COLO668 (cell line): ENCODE data around the gene AP3B1.
"Not testable (repeated sequence)": the region's sequence is repeated elsewhere in the genome, so short reads cannot be mapped to it uniquely, and the experiment has no call there.

Source experiments
- DNase-seq: peaks from one replicate; lab custom pipeline; 2025; ENCODE audit not compliant: unreplicated experiment; lab: John Stamatoyannopoulos, UW

Gene AP3B1

GRCh38 chr5:78243639-78244038 lies 50.9 kb downstream of the AP3B1 start:
- DNase-seq = no peak

- DNase-seq = no peak
These were observed 51.4 kb downstream of the AP3B1 start for GRCh38 chr5:78243091-78243490.

DNA sequence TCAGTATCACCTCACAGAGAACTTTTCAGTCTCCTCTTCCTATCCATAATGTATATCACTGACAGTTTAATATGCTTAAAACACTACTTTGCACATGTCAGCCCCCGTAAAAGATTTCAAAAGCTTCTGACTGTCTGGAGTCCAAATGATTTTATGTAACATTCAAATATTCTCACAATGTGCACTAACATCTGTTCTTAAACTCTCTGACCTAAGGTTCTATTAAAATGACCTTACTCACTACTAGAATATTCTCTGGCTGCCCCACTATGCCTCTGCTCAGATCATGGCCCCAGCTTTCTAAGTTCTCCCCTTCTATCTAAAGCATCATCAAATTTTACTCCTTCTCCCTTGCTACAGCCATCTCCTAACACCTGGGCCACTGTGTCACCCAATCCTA lies 52.5 kb downstream of the AP3B1 start:
- no peak for DNase-seq

DNA sequence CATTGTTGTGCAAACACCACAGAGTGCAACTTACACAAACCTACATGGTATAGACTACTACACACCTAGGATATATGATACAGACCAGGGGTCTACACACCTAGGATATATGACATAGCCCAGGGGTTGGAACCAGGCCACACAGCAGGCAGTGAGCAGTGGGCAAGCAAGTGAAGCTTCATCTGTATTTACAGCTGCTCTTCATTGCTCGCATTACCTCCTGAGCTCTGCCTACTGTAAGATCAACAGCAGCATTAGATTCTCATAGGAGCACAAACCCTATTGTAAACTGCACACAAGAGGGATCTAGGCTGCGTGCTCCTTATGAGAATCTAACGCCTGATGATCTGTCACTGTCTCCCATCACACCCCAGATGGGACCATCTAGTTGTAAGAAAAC lies 56.6 kb downstream of the AP3B1 start:
- DNase-seq = no peak

DNA sequence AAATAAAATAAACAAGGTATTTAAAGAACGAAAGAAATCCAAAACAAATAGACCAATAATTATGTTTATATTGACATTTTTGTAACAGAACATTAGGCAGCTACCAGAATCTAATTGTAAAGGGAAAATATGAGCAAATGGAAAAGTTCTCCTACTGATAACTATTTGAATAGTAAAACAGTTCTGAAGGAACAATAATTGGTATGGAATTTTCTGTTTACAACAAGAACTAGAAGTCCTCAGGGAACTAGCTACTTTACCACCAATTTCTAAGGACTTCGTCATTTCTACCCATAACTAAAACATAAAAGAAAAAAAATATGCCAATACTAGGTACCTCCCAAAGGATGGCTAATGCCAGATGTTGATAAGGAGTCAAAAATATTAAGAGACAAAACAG lies 58.5 kb downstream of the AP3B1 start:
- no peak for DNase-seq

GRCh38 chr5:78235289-78235688 lies 59.2 kb downstream of the AP3B1 start:
- peak; percentile 4 for DNase-seq

GRCh38 chr5:78234804-78235203 lies 59.7 kb downstream of the AP3B1 start:
- DNase-seq = no peak

DNA sequence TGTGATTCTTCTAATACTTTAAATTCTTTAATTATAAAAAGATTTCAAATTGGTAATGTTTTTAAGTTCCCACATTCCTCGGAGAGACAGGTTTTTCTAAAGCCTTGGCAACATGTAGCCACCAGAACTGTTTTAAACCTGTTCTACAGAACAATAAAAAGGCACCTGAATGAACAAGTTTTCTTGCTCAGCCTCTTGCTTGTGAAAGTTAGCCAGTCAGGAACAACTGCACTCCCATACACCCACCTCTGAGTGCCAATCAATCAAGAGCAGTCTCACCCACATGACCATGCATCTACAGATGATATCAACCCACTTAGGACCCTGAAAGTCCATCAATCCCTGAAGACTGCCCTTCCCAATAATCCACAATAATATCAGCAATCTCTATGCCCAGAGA lies 62.3 kb downstream of the AP3B1 start:
- no peak for DNase-seq

- no peak for DNase-seq
These were observed 70.1 kb downstream of the AP3B1 start for GRCh38 chr5:78224358-78224757.

GRCh38 chr5:78221964-78222451 lies 72.5 kb downstream of the AP3B1 start:
- no peak for DNase-seq

GRCh38 chr5:78221467-78221866 lies 73.0 kb downstream of the AP3B1 start:
- DNase-seq = no peak

DNA sequence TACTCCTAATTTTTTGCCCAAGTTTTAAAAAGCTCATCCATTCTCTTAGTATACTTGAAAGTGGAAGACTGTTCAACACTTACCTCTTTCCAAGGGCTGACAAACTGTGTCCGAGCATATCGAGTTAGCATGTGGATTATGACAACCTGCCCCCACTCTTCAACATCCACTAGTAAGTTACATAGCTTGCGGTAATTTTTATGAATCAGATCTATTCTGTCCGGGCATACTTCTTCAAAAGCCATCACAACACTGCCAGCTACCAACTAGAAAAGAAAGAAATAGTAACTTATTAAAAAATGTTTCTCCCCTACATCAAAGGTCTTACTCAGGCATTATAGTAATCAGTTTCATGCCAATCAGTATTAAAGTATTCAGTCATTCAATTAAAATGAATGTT lies 78.5 kb downstream of the AP3B1 start:
- no peak for DNase-seq

GRCh38 chr5:78215565-78215964 lies 78.9 kb downstream of the AP3B1 start:
- DNase-seq = no peak

- DNase-seq = no peak
These were observed 80.7 kb downstream of the AP3B1 start for GRCh38 chr5:78213799-78214198.

GRCh38 chr5:78211052-78211451 lies 83.4 kb downstream of the AP3B1 start:
- no peak for DNase-seq

GRCh38 chr5:78204241-78204640 lies 90.3 kb downstream of the AP3B1 start:
- no peak for DNase-seq

DNA sequence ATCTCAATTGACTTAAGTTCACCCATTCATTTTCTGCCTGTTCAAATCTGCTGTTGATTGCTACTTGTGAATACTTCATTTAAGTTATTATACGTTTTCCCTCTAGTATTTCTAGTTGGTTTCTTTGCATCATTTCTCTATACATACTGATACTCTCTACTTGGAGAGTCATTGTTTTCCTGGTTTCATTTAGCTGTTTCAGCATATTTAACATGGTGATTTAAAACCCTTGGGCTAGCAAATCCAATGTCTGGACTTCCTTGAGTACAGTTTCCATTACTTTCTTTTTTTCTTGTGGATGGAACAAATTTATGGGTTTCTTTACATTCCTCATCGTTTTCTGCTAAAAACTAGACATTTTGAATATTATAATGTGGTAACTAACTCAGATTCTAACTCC lies 90.7 kb downstream of the AP3B1 start:
- DNase-seq = no peak

GRCh38 chr5:78190402-78190801 lies 104.1 kb downstream of the AP3B1 start:
- no peak for DNase-seq

DNA sequence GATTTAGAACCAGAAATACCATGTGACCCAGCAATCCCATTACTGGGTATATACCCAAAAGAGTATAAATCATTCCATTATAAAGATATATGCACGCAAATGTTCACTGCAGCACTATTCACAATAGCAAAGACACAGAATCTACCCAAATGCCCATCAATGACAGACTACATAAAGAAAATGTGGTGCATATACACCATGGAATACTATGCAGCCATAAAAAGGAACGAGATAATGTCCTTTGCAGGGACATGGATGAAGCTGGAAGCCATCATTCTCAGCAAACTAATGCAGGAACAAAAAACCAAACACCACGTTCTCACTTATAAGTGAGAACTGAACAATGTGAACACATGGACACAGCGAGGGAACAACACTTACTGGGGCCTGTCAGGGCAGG lies 105.8 kb downstream of the AP3B1 start:
- DNase-seq = not testable (repeated sequence)

DNA sequence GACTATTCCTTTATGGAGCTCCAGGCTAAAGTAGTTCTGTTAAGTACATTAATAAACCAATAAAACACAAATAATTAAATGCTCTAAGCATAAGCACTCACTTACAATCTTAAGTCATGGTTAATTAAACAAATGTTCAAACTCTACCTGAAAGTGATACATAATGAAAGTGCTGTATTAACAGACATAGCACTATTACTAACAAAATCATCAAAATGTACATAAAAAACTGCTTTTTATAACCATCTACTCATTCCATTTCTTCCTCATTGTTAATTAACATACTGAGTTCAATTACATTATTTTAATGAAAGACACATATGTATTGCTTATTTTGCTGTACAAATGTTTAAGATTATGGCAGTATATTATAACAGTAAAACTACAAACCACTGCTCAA lies 107.3 kb downstream of the AP3B1 start:
- no peak for DNase-seq

- DNase-seq = no peak
These were observed 111.7 kb downstream of the AP3B1 start for GRCh38 chr5:78182838-78183237.

- DNase-seq = no peak
These were observed 116.1 kb downstream of the AP3B1 start for GRCh38 chr5:78178356-78178755.

DNA sequence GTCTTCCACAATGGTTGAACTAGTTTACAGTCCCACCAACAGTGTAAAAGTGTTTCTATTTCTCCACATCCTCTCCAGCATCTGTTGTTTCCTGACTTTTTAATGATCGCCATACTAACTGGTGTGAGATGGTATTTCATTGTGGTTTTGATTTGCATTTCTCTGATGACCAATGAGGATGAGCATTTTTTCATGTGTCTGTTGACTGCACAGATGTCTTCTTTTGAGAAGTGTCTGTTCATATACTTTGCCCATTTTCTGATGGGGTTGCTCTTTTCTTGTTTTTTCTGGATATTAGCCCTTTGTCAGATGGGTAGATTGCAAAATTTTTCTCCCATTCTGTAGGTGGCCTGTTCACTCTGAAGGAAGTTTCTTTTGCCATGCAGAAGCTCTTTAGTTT lies 124.2 kb downstream of the AP3B1 start:
- not testable (repeated sequence) for DNase-seq
